ENCODE measurements around the gene TMEM108.

The TMEM108 gene

DNA sequence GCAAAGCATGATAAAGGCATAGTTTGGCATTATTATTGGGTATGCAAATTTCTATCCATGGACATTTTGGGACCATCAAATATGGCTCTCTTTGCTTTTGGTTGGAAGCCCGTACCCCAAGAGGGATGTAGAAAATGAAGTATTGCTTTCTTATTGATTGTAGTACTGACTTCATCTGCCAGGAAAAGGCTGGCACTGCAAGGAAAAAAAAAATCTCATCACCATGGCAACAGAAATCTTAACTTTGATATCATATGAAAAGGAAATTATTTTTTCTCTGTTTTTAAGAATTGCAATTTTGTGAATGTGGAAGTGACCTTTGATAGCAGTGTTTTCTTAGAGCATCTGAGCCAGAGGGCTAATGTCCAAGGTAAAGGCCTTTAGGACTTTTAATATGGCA lies 151.7 kb downstream of the TMEM108 start:
- Histone ChIP-seq H3K27me3 (ENCODE audit: control insufficient read depth, low read length) (peaks cover 5% of the 10 kb centered on the region; the same call in 1 of the 2 replicates), H3K4me3 (ENCODE audit: low read length) (no peak overlapping the region), H3K27ac (ENCODE audit: low read depth, low read length) (no peak overlapping the region), H3F3A (ENCODE audit: control insufficient read depth, insufficient read depth) (no peaks in the 10 kb centered on the region), H3K9me3 (ENCODE audit: control insufficient read depth, insufficient read depth, low read length) (no peaks in the 10 kb centered on the region), H3K36me3 (ENCODE audit: control insufficient read depth, low read length) (no peaks in the 10 kb centered on the region), H4K20me1 (ENCODE audit: control insufficient read depth, insufficient read depth, low read depth, low read length) (no peaks in the 10 kb centered on the region), H3K79me2 (ENCODE audit: control insufficient read depth, low read length) (no peaks in the 10 kb centered on the region), H3K9me2 (replicated peaks; ENCODE audit: control insufficient read depth, low read length) (no peaks in the 10 kb centered on the region), H3K4me2 (ENCODE audit: low read length) (no peak overlapping the region), H3K4me1 (ENCODE audit: control insufficient read depth, low read length) (no peaks in the 10 kb centered on the region)
- TF ChIP-seq EZH2phosphoT487 (IDR thresholded peaks at IDR 0.05; ENCODE audit: borderline replicate concordance, low read length): no peak

- H3K27me3 ChIP-seq (ENCODE audit: control insufficient read depth, low read length): peaks cover 5% of the 10 kb centered on the region; the same call in 1 of the 2 replicates
- H3K4me1 ChIP-seq (ENCODE audit: control insufficient read depth, low read length): no peaks in the 10 kb centered on the region
These were observed 153.6 kb downstream of the TMEM108 start for GRCh38 chr3:133191818-133192217.

GRCh38 chr3:133192363-133192945 lies 154.3 kb downstream of the TMEM108 start:
- H3K4me2 ChIP-seq (ENCODE audit: low read length): no peak overlapping the region
- H3F3A ChIP-seq (ENCODE audit: control insufficient read depth, insufficient read depth): no peaks in the 10 kb centered on the region
- no peak for TF ChIP-seq EZH2phosphoT487 (IDR thresholded peaks at IDR 0.05; ENCODE audit: borderline replicate concordance, low read length)
- no peak for TF ChIP-seq CTCF (IDR thresholded peaks at IDR 0.05; ENCODE audit: low read depth, low read length, poor library complexity, severe bottlenecking)
- H3K9me3 ChIP-seq (ENCODE audit: control insufficient read depth, insufficient read depth, low read length): no peaks in the 10 kb centered on the region
- H3K36me3 ChIP-seq (ENCODE audit: control insufficient read depth, low read length): no peaks in the 10 kb centered on the region
- no peak overlapping the region for H3K4me3 ChIP-seq (ENCODE audit: low read length)
- H3K27ac ChIP-seq (ENCODE audit: low read depth, low read length): no peak overlapping the region
- no peaks in the 10 kb centered on the region for H3K4me1 ChIP-seq (ENCODE audit: control insufficient read depth, low read length)
- H4K20me1 ChIP-seq (ENCODE audit: control insufficient read depth, insufficient read depth, low read depth, low read length): no peaks in the 10 kb centered on the region
- peaks cover 5% of the 10 kb centered on the region; the same call in 1 of the 2 replicates for H3K27me3 ChIP-seq (ENCODE audit: control insufficient read depth, low read length)
- H3K9me2 ChIP-seq (replicated peaks; ENCODE audit: control insufficient read depth, low read length): no peaks in the 10 kb centered on the region
- H3K79me2 ChIP-seq (ENCODE audit: control insufficient read depth, low read length): no peaks in the 10 kb centered on the region

More at GRCh38 chr3:133191818-133192217, 153.6 kb downstream of the TMEM108 start:
- Histone ChIP-seq H3K36me3 (ENCODE audit: control insufficient read depth, low read length) (no peaks in the 10 kb centered on the region), H3K9me2 (replicated peaks; ENCODE audit: control insufficient read depth, low read length) (no peaks in the 10 kb centered on the region), H3K79me2 (ENCODE audit: control insufficient read depth, low read length) (no peaks in the 10 kb centered on the region), H3F3A (ENCODE audit: control insufficient read depth, insufficient read depth) (no peaks in the 10 kb centered on the region), H3K27ac (ENCODE audit: low read depth, low read length) (no peak overlapping the region), H4K20me1 (ENCODE audit: control insufficient read depth, insufficient read depth, low read depth, low read length) (no peaks in the 10 kb centered on the region), H3K4me2 (ENCODE audit: low read length) (no peak overlapping the region), H3K4me3 (ENCODE audit: low read length) (no peak overlapping the region), H3K9me3 (ENCODE audit: control insufficient read depth, insufficient read depth, low read length) (no peaks in the 10 kb centered on the region)
- TF ChIP-seq EZH2phosphoT487 (IDR thresholded peaks at IDR 0.05; ENCODE audit: borderline replicate concordance, low read length) (no peak), CTCF (IDR thresholded peaks at IDR 0.05; ENCODE audit: low read depth, low read length, poor library complexity, severe bottlenecking) (no peak)

- Histone ChIP-seq H3K27me3 (ENCODE audit: control insufficient read depth, low read length) (peaks cover 5% of the 10 kb centered on the region; the same call in 1 of the 2 replicates), H3F3A (ENCODE audit: control insufficient read depth, insufficient read depth) (no peaks in the 10 kb centered on the region), H4K20me1 (ENCODE audit: control insufficient read depth, insufficient read depth, low read depth, low read length) (no peaks in the 10 kb centered on the region), H3K4me3 (ENCODE audit: low read length) (no peak overlapping the region), H3K79me2 (ENCODE audit: control insufficient read depth, low read length) (no peaks in the 10 kb centered on the region), H3K4me1 (ENCODE audit: control insufficient read depth, low read length) (no peaks in the 10 kb centered on the region), H3K9me3 (ENCODE audit: control insufficient read depth, insufficient read depth, low read length) (no peaks in the 10 kb centered on the region), H3K4me2 (ENCODE audit: low read length) (no peak overlapping the region), H3K36me3 (ENCODE audit: control insufficient read depth, low read length) (no peaks in the 10 kb centered on the region), H3K27ac (ENCODE audit: low read depth, low read length) (no peak overlapping the region), H3K9me2 (replicated peaks; ENCODE audit: control insufficient read depth, low read length) (no peaks in the 10 kb centered on the region)
- TF ChIP-seq CTCF (IDR thresholded peaks at IDR 0.05; ENCODE audit: low read depth, low read length, poor library complexity, severe bottlenecking): no peak
- no peak for TF ChIP-seq EZH2phosphoT487 (IDR thresholded peaks at IDR 0.05; ENCODE audit: borderline replicate concordance, low read length)
These were observed 154.8 kb downstream of the TMEM108 start for GRCh38 chr3:133192967-133193366.
